RWPE1 (cell line): ENCODE data around the gene USP34.
"Not testable (repeated sequence)": the region's sequence is repeated elsewhere in the genome, so short reads cannot be mapped to it uniquely, and the experiment has no call there.

ENCODE experiments used
- CTCF ChIA-PET: fragments of 350-600 bp; sonication (Branson Sonifier 250); formaldehyde crosslinking; extraction: SDS; loops from one replicate; lab custom pipeline; 2021; lab: Yijun Ruan, JAX
- POLR2A ChIA-PET: fragments of 400-600 bp; formaldehyde crosslinking; extraction: SDS; loops from one replicate; lab custom pipeline; 2020; ENCODE audit warnings: antibody characterized with exemption; ENCODE audit not compliant: low non-redundant PET; lab: Yijun Ruan, JAX
- DNase-seq: peaks from one replicate; pipeline ENCODE4 v3.0.0; 2012; ENCODE audit warnings: low spot score
- H3K27ac ChIP-seq: fragments of 450-650 bp; 2 replicates; pipeline ENCODE4 v1.5.1; 2017
- CTCF ChIP-seq: fragments of 450-650 bp; conservative IDR thresholded peaks from 2 replicates; pipeline ENCODE4 v1.5.1; 2017; ENCODE audit warnings: low read depth, mild to moderate bottlenecking

The USP34 gene

GRCh38 chr2:61499060-61499459 is 28.2 kb upstream of the USP34 start:
- no peak overlapping the region for H3K27ac ChIP-seq
- no peak for DNase-seq
- ChIA-PET CTCF (no interaction called here), POLR2A (no interaction called here)
- TF ChIP-seq CTCF: no peak

- ChIA-PET CTCF (no interaction called here), POLR2A (interaction anchor here (0.5 kb wide), 1 partner anchor 374 kb away, joined by 3 read pairs; no protein-coding TSS in a partner anchor)
- H3K27ac ChIP-seq: no peak overlapping the region
- DNase-seq: no peak
- no peak for TF ChIP-seq CTCF
Observed at GRCh38 chr2:61493523-61493942, 22.6 kb upstream of the USP34 start.

- ChIA-PET POLR2A (no interaction called here), CTCF (no interaction called here)
- no peak for DNase-seq
- H3K27ac ChIP-seq: no peak overlapping the region
- TF ChIP-seq CTCF: no peak
Observed at GRCh38 chr2:61492476-61492875, 21.6 kb upstream of the USP34 start.

GRCh38 chr2:61485281-61485680 is 14.4 kb upstream of the USP34 start:
- ChIA-PET POLR2A (interaction anchor here (0.7 kb wide), 1 partner anchor 26 kb away, joined by 3 read pairs; no protein-coding TSS in a partner anchor), CTCF (interaction anchor here (0.6 kb wide), 1 partner anchor 10 kb away, joined by 4 read pairs; no protein-coding TSS in a partner anchor)
- TF ChIP-seq CTCF: no peak
- no peak for DNase-seq
- no peak overlapping the region for H3K27ac ChIP-seq

DNA sequence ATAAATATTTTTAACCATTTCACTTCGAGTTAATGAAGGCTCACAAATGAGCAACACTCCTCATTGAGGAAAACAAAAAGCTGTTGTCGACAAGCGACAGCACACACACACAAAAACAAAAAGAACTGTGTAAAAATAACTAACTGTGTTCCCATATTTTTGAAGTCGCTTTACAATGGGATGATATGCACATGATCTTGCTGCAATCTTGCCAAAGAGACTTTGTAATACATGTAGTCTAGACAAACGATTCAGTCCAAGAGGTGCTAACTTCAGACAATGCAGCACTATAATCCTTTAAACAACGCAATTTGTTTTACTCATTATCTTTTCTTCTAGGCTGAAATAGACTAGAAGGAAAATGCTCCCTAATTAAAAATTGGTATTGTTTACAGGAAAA is 7.2 kb upstream of the USP34 start:
- DNase-seq: no peak
- CTCF ChIA-PET: no interaction called here
- POLR2A ChIA-PET: no interaction called here
- no peak for TF ChIP-seq CTCF
- H3K27ac ChIP-seq: no peak overlapping the region

GRCh38 chr2:61476929-61477589 is 6.2 kb upstream of the USP34 start:
- CTCF ChIA-PET: interaction anchor here (0.6 kb wide), 2 partner anchors 125 to 357 kb away, joined by 3 to 4 read pairs; no protein-coding TSS in a partner anchor
- POLR2A ChIA-PET, DNase-seq: not testable (repeated sequence)
- H3K27ac ChIP-seq: peak overlapping the region; percentile 41
